Loucy (cell line): ENCODE results near the gene SLC4A4.

Source experiments
- CTCF ChIP-seq: fragments of 200-600 bp; sonication (generic); conservative IDR thresholded peaks from 2 replicates; pipeline ENCODE4 v1.5.1; 2014; ENCODE audit warnings: mild to moderate bottlenecking, antibody characterized with exemption, low read length
- EZH2phosphoT487 ChIP-seq: fragments of 200-600 bp; IDR thresholded peaks from 2 replicates; pipeline ENCODE4 v1.6.1; 2018; ENCODE audit warnings: antibody characterized with exemption, mild to moderate bottlenecking, moderate library complexity, borderline replicate concordance

- TF ChIP-seq CTCF (no peak), EZH2phosphoT487 (no peak)
Observed at GRCh38 chr4:71296945-71297344, 41.9 kb upstream of the SLC4A4 start.
